GDM1 (cell line): ENCODE measurements around the gene PPP1R9A.

Source experiments
- DNase-seq: peaks from one replicate; lab custom pipeline; 2025; lab: John Stamatoyannopoulos, UW

PPP1R9A gene

GRCh38 chr7:95097851-95098250 lies 190.5 kb downstream of the PPP1R9A start:
- no peak for DNase-seq

GRCh38 chr7:95099106-95099505 lies 191.7 kb downstream of the PPP1R9A start:
- DNase-seq, result no peak

DNA sequence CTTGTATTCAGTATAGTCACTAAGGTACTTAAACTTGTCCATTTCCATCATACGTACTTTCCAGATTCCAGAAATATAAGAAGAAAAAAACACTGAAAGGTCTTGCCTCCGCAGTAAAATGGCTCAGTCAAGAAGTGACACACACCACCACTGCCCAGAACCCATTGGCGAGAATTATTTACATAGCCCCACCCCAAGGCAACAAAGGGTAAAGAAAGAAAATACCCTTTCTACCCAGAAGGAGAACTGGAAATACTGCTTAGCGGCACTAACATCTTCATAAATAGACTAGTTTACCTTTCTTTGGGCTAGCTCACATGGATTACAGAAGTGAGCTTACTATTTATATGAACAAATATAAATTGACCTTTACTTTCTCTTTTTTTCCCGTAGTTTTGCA lies 194.0 kb downstream of the PPP1R9A start:
- no peak for DNase-seq

DNA sequence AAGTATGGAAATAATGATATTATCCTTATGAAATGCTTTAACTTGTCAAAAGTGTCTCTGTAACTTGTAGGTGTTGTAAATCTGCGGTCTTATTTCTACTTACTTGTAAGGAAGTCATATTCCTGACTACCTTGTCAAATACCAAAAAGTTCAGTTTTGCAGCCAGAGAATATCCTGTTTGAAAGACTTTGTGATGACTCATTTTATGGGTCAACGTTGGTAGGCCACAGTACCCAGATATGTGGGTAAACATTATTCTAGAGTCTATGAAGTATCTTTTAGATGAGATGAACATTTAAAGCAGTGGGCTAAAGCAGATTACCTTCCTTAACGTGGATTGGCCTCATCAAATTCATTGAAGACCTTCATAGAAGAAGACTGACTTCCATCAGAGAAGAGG lies 195.3 kb downstream of the PPP1R9A start:
- DNase-seq, result no peak

DNA sequence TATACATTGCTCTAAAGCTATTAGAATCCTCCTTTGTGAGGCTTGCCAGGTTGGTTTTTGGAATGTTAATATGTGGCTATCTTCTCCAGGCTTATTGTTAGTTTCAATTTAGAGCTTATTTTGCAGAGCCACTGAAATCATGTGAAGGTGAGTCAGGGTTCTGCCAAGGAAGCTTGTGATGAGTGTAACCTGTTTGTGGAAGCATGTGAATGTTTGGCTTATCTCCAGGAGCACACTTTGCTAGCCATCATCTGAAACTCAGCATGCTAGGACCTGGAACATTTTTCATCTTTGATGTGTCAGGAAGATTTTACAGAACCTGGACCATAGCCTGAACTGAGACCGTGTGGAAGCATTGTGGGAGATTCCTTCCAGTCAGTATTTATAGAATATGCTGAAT lies 197.3 kb downstream of the PPP1R9A start:
- DNase-seq, result no peak

- no peak for DNase-seq
These were observed 198.2 kb downstream of the PPP1R9A start for GRCh38 chr7:95105627-95106026.

GRCh38 chr7:95106401-95106800 lies 199.0 kb downstream of the PPP1R9A start:
- no peak for DNase-seq

GRCh38 chr7:95110707-95111106 lies 203.3 kb downstream of the PPP1R9A start:
- no peak for DNase-seq

- no peak for DNase-seq
These were observed 206.2 kb downstream of the PPP1R9A start for GRCh38 chr7:95113590-95113989.

DNA sequence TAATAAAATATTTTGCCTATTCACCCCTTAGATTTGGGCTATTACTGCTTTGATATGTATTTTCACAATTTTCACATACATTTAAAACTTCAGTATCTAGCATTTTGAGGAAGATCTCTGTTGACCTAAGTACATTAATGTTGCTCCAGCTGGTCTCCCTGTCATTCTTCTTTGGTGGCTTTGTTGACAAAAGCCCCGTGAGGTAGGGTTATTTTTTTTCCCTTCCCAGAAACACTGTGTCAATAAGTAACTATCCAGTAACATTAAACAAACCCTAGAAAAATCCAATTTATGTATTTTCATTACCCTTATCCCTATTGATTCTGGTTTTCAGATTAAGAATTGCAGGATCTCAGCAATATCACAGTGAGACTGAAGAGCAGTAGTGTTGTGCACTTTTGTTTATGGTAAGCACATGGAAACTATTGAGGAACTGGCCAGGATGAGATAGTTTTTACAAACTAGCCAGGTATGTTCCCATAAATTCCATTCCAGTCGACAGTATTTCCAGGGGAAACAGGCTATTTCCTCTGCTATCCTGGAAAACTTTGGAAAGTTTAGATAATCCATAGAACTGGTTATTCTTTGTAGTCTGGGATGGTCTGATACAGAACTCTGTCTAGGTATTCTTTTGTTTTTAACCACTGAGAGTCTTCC lies 218.8 kb downstream of the PPP1R9A start:
- DNase-seq, result no peak

DNA sequence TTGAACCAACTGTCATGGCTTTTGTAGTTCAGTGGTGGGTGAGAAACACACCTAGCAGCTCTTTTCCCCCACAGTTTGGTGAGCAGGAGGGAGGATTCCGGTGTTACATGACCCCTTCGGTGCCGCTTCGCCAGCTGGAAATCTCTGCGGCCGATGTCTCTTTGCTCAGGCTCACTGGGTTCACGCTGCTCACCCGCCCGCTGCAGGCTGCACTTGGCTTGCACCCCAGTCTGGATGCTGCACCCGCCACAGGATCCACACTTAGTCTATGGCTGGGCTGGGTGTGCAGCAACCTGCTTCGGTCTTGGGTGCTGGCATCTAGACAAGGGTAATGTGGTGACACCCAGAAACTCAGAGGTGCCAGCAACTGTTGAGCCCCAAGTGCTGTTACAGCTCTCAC lies 225.1 kb downstream of the PPP1R9A start:
- no peak for DNase-seq

DNA sequence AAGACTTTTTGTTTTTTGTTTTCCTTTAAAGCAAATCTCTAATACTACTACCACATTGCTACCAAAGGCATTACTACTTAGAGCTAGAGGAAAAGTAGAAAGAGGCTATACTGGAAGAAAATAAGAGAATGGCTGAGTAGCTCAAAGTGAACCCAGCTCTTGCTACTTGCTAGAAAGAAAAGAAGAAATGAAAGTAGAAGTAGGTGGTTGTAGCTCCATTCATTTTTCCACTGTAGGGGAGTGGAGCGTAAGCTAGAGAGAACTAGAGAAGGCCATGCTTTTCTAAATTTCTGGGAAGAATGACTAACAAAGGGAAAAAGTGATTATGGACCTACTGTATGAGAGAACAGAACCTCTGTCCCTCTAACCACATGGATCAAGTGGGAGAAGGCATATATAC lies 232.5 kb downstream of the PPP1R9A start:
- DNase-seq, result no peak

GRCh38 chr7:95141755-95142154 lies 234.4 kb downstream of the PPP1R9A start:
- no peak for DNase-seq

- DNase-seq, result no peak
These were observed 236.9 kb downstream of the PPP1R9A start for GRCh38 chr7:95144256-95144655.

DNA sequence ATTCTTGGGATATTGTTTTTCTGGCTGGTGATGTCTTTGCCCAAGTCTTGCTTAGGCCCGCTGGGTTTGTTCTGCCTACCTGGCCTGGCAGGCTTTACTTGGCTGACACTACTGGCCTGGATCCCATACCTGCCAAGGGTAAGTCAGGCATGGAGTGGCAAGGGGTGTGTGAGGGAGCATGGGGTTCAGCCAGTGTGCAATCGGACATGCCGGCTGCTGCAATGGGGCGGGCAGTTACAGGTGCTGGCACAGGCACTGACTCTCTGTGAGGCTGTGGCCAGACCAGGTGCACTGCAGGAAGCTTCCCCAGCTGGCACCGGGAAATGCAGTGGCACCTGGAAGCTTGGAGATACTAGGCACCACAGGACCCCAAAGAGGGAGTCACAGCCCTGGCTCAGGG lies 248.6 kb downstream of the PPP1R9A start:
- DNase-seq, result no peak

GRCh38 chr7:95157381-95157780 lies 250.0 kb downstream of the PPP1R9A start:
- no peak for DNase-seq

GRCh38 chr7:95169678-95170077 lies 262.3 kb downstream of the PPP1R9A start:
- no peak for DNase-seq

DNA sequence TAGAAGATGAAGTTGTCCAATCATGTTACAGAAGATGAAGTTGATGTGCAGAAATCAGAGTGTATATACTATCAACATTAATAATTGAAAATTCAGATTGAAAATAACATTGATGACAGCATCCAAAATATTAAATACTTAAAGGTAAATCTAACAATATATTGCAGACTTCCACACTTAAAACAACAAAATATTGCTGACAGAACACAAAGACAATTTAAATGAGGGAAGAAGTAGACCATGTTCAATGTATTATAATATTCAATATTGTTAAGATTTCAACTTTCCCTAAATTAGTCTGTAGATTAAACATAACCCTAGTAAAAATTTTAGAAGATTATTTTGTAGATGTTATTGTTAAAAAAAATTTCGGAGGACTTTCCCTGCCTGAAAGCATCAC lies 265.0 kb downstream of the PPP1R9A start:
- no peak for DNase-seq

GRCh38 chr7:95190515-95190914 lies 283.1 kb downstream of the PPP1R9A start:
- no peak for DNase-seq

- DNase-seq, result no peak
These were observed 284.4 kb downstream of the PPP1R9A start for GRCh38 chr7:95191795-95192194.

GRCh38 chr7:95198863-95199262 lies 291.5 kb downstream of the PPP1R9A start:
- no peak for DNase-seq

DNA sequence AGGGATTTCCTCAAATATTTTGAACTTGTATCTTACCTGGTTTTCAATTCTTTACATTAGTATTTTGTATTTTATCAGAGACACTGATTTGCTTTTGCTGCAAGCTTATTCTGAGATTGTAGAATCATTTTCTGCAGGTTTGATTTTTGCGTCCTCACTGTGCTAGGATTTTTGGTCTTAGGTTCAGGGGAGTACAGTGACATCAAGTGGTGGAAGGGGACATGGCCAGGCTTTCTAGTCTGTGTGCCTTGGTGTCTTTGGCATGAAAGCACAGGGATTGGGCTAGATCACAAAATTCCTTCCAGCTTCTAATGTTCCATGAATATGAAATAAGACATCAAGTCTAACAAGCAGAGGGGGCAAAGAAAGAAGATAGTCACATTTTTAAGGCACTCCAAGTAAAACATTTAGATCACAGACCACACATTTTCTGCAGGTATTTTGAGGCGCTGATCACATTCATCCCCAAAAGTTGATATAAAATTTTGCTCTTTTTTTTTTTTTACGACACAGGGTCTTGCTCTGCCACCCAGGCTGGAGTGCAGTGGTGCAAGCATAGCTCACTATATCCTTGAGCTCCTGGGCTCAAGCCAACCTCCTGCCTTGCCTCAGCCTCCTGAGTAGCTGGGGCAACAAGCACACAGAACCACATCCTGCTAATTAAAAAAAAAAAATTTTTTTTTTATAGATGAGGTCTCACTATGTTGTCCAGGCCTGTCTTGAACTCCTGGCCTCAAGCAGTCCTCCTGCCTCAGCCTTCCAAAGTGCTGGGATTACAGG lies 292.6 kb downstream of the PPP1R9A start:
- no peak for DNase-seq

GRCh38 chr7:95200741-95201140 lies 293.3 kb downstream of the PPP1R9A start:
- DNase-seq, result no peak

DNA sequence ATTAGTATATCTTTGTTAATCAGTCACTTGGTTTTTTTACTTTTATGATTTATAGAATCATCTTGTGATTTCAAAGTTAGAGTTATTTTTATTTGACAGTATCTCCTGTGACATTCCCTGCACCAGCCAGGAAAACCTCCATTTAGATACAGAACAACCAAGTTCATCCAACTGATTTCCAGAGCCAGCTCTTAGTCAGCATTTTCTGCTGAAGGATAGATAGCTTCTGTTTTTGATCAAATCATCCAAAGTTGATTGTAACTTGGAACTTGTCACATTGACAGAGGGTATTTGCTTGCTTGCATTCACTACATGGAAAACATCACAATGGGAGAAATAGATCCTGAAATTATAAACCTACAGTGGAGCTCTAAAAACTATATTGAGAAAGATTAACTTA lies 294.3 kb downstream of the PPP1R9A start:
- DNase-seq, result no peak
